A549 treated with CpdA at 1 μM for 4 hours (cell line): ENCODE measurements around the gene YIPF6. TPM values are rescaled to one million over a fixed set of nuclear protein-coding genes. Genes with fewer than 3 reads are reported as not detected.

Experiments used
- total RNA-seq: library from RNA; stranded (reverse); fragments of 200-300 nt; extraction: Qiagen RNA extraction; gene quantifications from 5 replicates; pipeline ENCODE4 v1.2.3, GENCODE V29; 2022; ENCODE audit warnings: low read depth

The YIPF6 gene
- 27.7 to 34.2 TPM (median 30.1 TPM) in 5 replicates for total RNA-seq

DNA sequence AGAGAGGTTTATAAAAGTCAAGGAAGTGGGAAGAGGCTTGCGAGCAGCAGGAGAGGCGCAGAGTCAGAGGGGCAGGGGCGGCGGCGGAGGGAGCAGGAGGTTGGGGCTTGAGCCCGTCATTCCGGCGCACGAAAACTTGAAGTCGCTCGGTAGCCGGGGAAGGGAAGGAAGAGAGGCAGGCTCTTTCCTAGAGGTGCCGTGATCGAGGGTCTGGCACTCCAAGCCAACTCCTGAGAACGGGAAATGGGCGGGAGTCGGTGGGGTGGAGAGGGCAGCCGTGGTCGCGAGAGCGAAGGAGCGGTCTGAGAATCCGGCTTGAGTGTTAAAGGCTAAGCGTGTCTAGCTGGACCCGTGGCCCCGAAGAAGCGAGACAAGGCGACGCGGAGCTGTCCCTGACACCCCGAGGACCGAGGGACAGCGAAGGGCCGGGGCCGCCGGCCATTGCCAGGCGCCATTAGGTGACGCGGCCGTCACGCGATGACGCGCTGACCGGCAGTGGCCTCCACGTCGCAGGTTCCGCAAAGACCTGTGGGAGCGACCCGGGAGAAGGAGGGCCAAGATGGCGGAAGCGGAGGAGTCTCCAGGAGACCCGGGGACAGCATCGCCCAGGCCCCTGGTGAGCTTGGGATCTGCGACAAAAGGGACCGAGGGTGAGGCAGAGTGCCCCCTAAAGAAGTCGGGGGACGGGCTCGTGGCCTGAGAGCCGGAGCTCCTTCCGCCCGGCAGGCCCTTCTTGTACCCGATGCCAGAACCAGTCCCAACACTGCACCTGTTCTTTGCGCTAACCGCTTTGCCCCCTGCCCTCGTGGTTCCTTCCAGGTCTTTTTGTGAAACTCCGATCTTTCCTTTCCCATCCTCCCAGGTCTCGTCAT, at the start of gene YIPF6:
YIPF6 (plus strand) TSS at position 544 of the 872 bp plus-strand sequence; CDS start at position 560, 16 bp downstream.

Other genes with a start within 250 kb of the YIPF6 start
- gene OPHN1, start 65.6 kb upstream of the YIPF6 start, total RNA-seq, result 0.87 to 1.7 TPM (median 1.4 TPM) in 5 replicates
- gene STARD8, start 148.6 kb downstream of the YIPF6 start, total RNA-seq, result 0.93 to 1.7 TPM (median 1.6 TPM) in 5 replicates